Astrocyte of the spinal cord (primary cell): Measurements from ENCODE around the gene PLBD2.

Source experiments
- DNase-seq: peaks from one replicate; pipeline ENCODE4 v3.0.0; 2011; ENCODE audit warnings: low read depth, low spot score
- H3K4me3 ChIP-seq: 2 replicates; pipeline ENCODE4 v1.5.1; 2011; ENCODE audit warnings: low read depth, mild to moderate bottlenecking, low read length, moderate library complexity
- in situ Hi-C: cut with HindIII; loops from 2 replicates; pipeline ENCODE4 v1.10.0; 2017; ENCODE audit warnings: low sequenced_read_pairs
- TF ChIP-seq, protein P1 (sequence below): IDR thresholded peaks from 2 replicates; pipeline ENCODE4 v1.5.1; 2012; ENCODE audit warnings: low read depth, mild to moderate bottlenecking, low read length, inconsistent platforms

The PLBD2 gene

DNA sequence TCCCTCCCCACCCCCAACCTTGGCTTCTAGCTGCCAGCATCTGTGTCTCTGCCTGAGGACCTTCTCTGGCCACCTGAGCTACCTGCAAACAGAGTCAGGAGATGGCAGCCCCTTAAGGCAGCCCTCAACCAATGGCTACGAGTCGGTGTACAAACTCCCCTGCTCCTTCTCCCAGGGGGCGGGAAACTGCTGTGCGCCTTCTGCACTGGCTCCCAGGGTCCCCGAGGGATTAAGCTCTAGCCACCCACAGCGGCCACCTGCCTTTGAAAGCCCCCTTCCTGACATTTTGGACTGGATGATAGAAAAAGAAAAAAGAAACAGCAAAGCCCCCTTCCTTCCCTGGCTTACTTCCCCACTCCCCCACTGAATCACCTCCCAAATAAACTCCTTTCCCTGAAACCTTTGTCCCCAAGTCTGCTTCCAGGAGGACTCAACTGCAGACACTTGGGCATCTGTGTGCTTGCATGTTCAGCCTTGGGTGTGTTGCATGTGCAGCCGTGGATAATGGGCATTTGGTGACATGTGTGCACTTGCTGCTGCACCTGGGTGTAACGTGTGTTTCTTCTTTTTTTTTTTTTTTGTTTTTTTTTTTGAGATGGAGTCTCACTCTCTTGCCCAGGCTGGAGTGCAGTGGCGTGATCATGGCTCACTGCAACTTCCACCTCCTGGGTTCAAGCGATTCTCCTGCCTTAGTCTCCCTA lies 39.3 kb downstream of the PLBD2 start:
- in situ Hi-C loops = no loop called here
- DNase-seq = no peak
- TF ChIP-seq, protein P1, sequence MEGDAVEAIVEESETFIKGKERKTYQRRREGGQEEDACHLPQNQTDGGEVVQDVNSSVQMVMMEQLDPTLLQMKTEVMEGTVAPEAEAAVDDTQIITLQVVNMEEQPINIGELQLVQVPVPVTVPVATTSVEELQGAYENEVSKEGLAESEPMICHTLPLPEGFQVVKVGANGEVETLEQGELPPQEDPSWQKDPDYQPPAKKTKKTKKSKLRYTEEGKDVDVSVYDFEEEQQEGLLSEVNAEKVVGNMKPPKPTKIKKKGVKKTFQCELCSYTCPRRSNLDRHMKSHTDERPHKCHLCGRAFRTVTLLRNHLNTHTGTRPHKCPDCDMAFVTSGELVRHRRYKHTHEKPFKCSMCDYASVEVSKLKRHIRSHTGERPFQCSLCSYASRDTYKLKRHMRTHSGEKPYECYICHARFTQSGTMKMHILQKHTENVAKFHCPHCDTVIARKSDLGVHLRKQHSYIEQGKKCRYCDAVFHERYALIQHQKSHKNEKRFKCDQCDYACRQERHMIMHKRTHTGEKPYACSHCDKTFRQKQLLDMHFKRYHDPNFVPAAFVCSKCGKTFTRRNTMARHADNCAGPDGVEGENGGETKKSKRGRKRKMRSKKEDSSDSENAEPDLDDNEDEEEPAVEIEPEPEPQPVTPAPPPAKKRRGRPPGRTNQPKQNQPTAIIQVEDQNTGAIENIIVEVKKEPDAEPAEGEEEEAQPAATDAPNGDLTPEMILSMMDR = no peak
- H3K4me3 ChIP-seq = no peak overlapping the region

DNA sequence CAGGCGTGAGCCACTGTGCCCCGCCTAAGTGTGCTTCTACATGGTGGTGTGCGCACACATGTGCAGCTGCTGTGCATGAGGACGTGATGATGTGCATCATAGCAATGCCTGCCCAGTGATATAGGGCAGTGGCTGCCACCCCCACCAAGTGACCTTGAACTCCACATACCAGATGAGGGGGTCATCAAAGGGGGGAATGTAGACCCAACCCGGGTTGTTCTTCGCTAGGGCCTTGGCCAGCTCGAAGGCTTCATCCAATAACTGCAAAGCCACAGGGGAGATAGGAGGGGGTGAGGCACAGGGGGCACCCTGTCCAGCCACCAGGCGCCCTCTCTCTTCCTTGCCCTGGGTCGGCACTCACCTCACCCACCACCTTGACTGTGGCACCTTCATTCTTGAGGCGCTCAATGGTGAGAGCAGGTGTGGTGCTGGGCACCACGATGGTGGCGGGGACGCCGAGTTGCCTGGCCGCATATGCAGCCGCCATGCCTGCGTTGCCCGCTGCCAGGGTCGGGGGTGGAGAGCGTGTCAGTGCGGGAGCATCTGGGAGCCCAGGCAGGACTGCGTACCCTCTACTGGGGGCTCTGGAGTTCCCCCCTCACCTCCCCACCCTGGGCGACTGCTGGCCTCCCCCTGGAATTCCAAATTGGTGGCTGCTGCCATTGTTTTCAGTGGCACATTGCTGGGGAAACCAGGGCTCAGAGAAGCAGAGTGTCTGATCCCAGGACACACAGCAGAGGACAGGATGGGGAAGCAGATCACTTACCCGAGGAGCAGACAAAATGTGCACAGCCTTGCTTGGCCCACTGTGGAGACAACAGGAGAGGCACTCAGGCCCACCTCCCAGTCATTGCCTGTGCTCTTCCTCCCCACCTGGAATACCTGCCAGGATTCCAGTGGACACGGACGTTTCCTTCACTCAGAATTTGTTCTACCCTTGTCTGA lies 40.2 kb downstream of the PLBD2 start:
- no peak overlapping the region for H3K4me3 ChIP-seq
- DNase-seq = no peak
- in situ Hi-C loops = no loop called here
- TF ChIP-seq, protein P1 = no peak

DNA sequence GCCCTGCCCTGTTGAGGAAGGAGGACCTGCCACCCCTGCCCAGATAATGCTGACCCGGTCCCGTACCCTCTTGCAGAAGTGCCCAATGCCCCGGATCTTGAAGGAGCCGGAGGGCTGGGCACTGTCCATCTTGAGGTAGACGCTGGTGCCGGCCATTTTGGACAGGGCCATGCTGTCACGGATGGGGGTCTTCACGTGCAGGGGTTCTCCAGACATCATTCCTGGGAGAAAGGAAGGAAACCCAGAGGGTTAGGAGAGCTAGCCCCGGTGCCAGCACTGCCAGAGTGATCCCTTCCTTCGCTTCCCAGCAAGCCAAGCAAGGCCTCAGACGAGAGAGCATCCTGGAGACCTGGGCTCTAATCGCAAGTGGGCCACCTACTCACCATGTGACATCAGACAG lies 41.1 kb downstream of the PLBD2 start:
- TF ChIP-seq, protein P1 = no peak
- no peak overlapping the region for H3K4me3 ChIP-seq
- in situ Hi-C loops = no loop called here
- no peak for DNase-seq

DNA sequence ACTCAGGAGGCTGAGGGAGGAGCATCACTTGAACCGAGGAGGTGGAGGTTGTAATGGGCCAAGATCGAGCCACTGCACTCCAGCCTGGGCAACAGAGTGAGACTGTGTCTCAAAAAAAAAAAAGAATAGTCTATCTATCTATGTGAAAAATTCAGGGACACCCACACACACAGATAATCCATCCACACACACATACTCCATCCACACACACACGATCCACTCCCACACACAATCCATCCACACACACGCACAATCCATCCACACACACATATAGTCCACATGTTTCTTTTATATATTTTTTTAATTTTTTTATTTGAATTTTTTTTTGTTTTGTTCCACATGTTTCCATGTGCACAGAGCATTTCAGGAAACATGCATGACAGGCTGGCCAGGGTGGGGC lies 42.0 kb downstream of the PLBD2 start:
- H3K4me3 ChIP-seq = no peak overlapping the region
- in situ Hi-C loops = no loop called here
- TF ChIP-seq, protein P1 = no peak
- no peak for DNase-seq

DNA sequence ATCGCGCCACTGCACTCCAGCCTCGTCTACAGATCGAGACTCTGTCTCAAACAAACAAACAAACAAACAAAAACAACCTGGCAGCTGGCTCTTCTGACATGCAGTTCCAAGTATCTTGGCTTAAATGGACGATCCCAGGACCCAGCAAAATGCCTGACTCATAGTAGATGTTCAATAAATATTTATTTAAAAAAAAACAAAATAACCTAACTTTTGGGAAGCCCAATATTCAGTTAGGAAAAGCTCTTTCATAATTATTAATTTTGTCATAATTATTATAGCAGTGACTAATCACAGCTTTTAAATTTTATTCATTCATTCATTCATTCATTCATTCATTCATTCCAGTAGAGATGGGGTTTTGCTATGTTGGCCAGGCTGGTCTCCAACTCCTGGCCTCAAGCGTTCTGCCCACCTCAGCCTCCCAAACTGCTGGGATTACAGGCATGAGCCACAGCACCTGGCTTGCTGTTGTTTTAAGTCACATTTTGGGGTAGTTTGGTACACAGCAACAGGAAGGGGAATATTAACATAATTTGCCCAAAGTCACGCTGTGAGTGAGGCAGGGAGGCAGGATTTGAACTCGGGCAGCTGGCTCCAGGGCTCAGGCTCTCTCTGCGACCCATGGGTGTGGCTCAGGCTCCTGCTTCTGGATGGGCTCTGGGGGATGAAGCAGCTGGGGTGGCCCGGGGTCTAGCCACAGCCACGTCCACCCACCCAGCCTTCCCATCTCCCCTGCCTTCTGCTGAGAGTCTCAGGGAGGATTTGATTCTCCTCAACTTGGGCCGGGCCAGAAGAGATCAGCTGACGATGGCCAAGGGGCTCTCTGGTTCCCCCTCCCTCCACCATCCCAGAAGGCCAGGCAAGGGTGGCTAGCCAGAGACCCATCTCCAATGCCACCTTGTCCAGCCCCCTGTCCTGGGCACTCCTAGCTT lies 42.9 kb downstream of the PLBD2 start:
- H3K4me3 ChIP-seq = no peak overlapping the region
- TF ChIP-seq, protein P1 = no peak
- in situ Hi-C loops = no loop called here
- no peak for DNase-seq
